ENCODE measurements around the gene SLC19A2.
A peak's percentile ranks its signal among the peaks of the same experiment; 100 is the strongest.

SLC19A2 gene

GRCh38 chr1:169474302-169474995 is 11.3 kb downstream of the SLC19A2 start:
- DNase-seq = no peak

- no peak for DNase-seq
Measured at GRCh38 chr1:169473347-169473746, 12.4 kb downstream of the SLC19A2 start.

GRCh38 chr1:169472738-169473137 is 13.0 kb downstream of the SLC19A2 start:
- DNase-seq = no peak

GRCh38 chr1:169468982-169469381 is 16.8 kb downstream of the SLC19A2 start:
- DNase-seq = no peak

- peak; percentile 12 for DNase-seq
Measured at GRCh38 chr1:169466259-169467230, 19.2 kb downstream of the SLC19A2 start.

GRCh38 chr1:169465281-169465680 is 20.5 kb downstream of the SLC19A2 start:
- DNase-seq = no peak

GRCh38 chr1:169462385-169462784 is 23.4 kb downstream of the SLC19A2 start:
- DNase-seq = no peak

GRCh38 chr1:169461390-169462000 is 24.2 kb downstream of the SLC19A2 start:
- DNase-seq = no peak

- no peak for DNase-seq
Measured at GRCh38 chr1:169460191-169460833, 25.4 kb downstream of the SLC19A2 start.

GRCh38 chr1:169457443-169457842 is 28.3 kb downstream of the SLC19A2 start:
- no peak for DNase-seq

GRCh38 chr1:169456029-169456428 is 29.7 kb downstream of the SLC19A2 start:
- DNase-seq = no peak

- no peak for DNase-seq
Measured at GRCh38 chr1:169452921-169453320, 32.8 kb downstream of the SLC19A2 start.

- no peak for DNase-seq
Measured at GRCh38 chr1:169451218-169451824, 34.4 kb downstream of the SLC19A2 start.

GRCh38 chr1:169443923-169444322 is 41.8 kb downstream of the SLC19A2 start:
- DNase-seq = no peak

GRCh38 chr1:169427081-169427641 is 58.6 kb downstream of the SLC19A2 start, which contains the start of gene CCDC181:
TSS of gene CCDC181 (minus strand) at chr1:169427474. CDS start at chr1:169424927, 2,547 bp downstream.
- DNase-seq = no peak

- DNase-seq = no peak
Measured at GRCh38 chr1:169426174-169426705, 59.5 kb downstream of the SLC19A2 start.

- DNase-seq = no peak
Measured at GRCh38 chr1:169421309-169421708, 64.4 kb downstream of the SLC19A2 start.

- no peak for DNase-seq
Measured at GRCh38 chr1:169414952-169415351, 70.8 kb downstream of the SLC19A2 start.
